Liver (tissue), 9 donors: Measurements from ENCODE around the gene CD96. TPM values are rescaled to one million over a fixed set of nuclear protein-coding genes. Genes with fewer than 3 reads are reported as not detected.

Source experiments
- DNase-seq: peaks from one replicate; pipeline ENCODE4 v3.0.0-alpha.2; 2017; ENCODE audit warnings: low spot score
- H3K27ac ChIP-seq, 2 donors: one replicate each; pipeline ENCODE4 v1.7.0; 2013; ENCODE audit warnings: inconsistent platforms in 2 of 2, low read length in 2 of 2, control low read depth in 1 of 2, low read depth in 1 of 2, mild to moderate bottlenecking in 1 of 2
- H3K27me3 ChIP-seq, 4 donors: one replicate each; pipeline versions ENCODE4 v1.6.1 to v1.7.0; 2013; ENCODE audit warnings: low read length in 3 of 4, inconsistent platforms in 1 of 4, mild to moderate bottlenecking in 1 of 4, moderate library complexity in 1 of 4; ENCODE audit not compliant: control insufficient read depth in 4 of 4, insufficient read depth in 4 of 4
- H3K36me3 ChIP-seq, 4 donors: one replicate each; pipeline versions ENCODE4 v1.6.1 to v1.7.0; 2013; ENCODE audit warnings: low read length in 3 of 4, mild to moderate bottlenecking in 3 of 4, low read depth in 1 of 4, moderate library complexity in 1 of 4; ENCODE audit not compliant: control insufficient read depth in 4 of 4, insufficient read depth in 3 of 4
- H3K4me1 ChIP-seq, 4 donors: one replicate each; pipeline versions ENCODE4 v1.6.1 to v1.7.0; 2013; ENCODE audit warnings: low read length in 3 of 4, mild to moderate bottlenecking in 3 of 4, moderate library complexity in 1 of 4; ENCODE audit not compliant: control insufficient read depth in 4 of 4, insufficient read depth in 4 of 4
- H3K4me3 ChIP-seq, 3 donors: one replicate each; pipeline versions ENCODE4 v1.6.1 to v1.7.0; 2013; ENCODE audit warnings: low read length in 3 of 3, control low read depth in 1 of 3, low read depth in 1 of 3, mild to moderate bottlenecking in 1 of 3
- H3K9ac ChIP-seq, 2 donors: one replicate each; pipeline ENCODE4 v1.7.0; 2013; ENCODE audit warnings: low read length in 2 of 2, mild to moderate bottlenecking in 2 of 2, moderate library complexity in 2 of 2, control low read depth in 1 of 2, low read depth in 1 of 2
- H3K9me3 ChIP-seq, 4 donors: one replicate each; pipeline versions ENCODE4 v1.6.1 to v1.7.0; 2013; ENCODE audit warnings: low read length in 3 of 4; ENCODE audit not compliant: control insufficient read depth in 4 of 4
- EGR1 ChIP-seq, 2 donors: IDR thresholded peaks; 2 replicates each; pipeline ENCODE4 v1.6.1; 2016 to 2018; ENCODE audit warnings: antibody characterized with exemption in 2 of 2, low read depth in 2 of 2
- FOXA2 ChIP-seq: IDR thresholded peaks from 2 replicates; pipeline ENCODE4 v1.6.1; 2016; ENCODE audit warnings: antibody characterized with exemption
- NR2F2 ChIP-seq: IDR thresholded peaks from 2 replicates; pipeline ENCODE4 v1.6.1; 2016; ENCODE audit warnings: antibody characterized with exemption
- RAD21 ChIP-seq, 2 donors: IDR thresholded peaks; 2 replicates each; pipeline ENCODE4 v1.6.1; 2016; ENCODE audit warnings: antibody characterized with exemption in 2 of 2, mild to moderate bottlenecking in 2 of 2
- RXRA ChIP-seq, 2 donors: IDR thresholded peaks; 2 replicates each; pipeline ENCODE4 v1.6.1; 2017 to 2018; ENCODE audit warnings: antibody characterized with exemption in 2 of 2, mild to moderate bottlenecking in 1 of 2
- TAF1 ChIP-seq: conservative IDR thresholded peaks from 2 replicates; pipeline ENCODE4 v1.6.1; 2016; ENCODE audit warnings: antibody characterized with exemption, mild to moderate bottlenecking
- WGBS: extraction: QIAGEN DNeasy Blood & Tissue Kit; methylation state at CpG from one replicate; pipeline ENCODE4 v1.1.7; 2013; 5-methylcytosine and 5-hydroxymethylcytosine counted together
- polyA plus RNA-seq, 2 donors: library from polyadenylated mRNA; stranded (reverse) in 1 of 2; unstranded in 1 of 2; fragments of 200-250 nt in 1 of 2; fragments of >200 nt in 1 of 2; fragmentation: Nextera tagmentation in 1 of 2; extraction: Ambion mirVana in 1 of 2; gene quantifications; one replicate each; pipeline versions ENCODE4 v1.2.1 to v1.2.3, GENCODE V29; 2013 to 2015
- total RNA-seq, 2 donors: library from RNA; depleted of rRNA; stranded (reverse); fragments of >200 nt; gene quantifications; one replicate each; pipeline ENCODE4 v1.2.3, GENCODE V29; 2014
- TF ChIP-seq, protein P1 (sequence below): IDR thresholded peaks from 2 replicates; pipeline ENCODE4 v1.6.1; 2016; ENCODE audit warnings: antibody characterized with exemption
- TF ChIP-seq, protein P2 (sequence below): fragments of 150-350 bp; IDR thresholded peaks from 2 replicates; pipeline ENCODE4 v1.5.1; 2017; ENCODE audit warnings: improper control_type of control experiment, low read depth, low read length; ENCODE audit not compliant: missing input control
- TF ChIP-seq, protein P3 (sequence below): IDR thresholded peaks from 2 replicates; pipeline ENCODE4 v1.6.1; 2016; ENCODE audit warnings: antibody characterized with exemption
- donor health status: healthy.
- donor health status: healthy.
- donor health status: healthy.
- donor health status: healthy.
- donor health status: healthy.

CD96 gene
- total and polyA plus RNA-seq, 4 donors: 0.46 to 2.7 (median 0.92) TPM

DNA sequence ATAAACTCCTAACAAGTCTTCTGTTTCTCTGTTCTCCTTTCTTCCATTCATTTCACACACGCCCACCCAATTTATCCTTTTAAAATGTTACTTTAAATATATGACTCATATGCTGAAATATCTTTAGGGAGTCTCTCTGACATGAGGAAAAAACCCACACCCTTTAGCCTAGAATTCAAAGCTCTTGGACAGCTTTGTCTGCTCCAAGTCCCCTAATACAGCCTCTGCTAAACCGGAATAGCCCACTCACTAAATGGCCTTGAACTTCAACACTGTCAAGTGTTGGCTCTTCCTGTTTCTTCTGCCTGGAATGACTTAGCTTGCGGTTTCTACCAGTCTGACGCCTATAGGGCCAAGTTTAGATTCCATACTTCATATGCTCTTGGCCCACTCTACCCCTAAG lies 3.3 kb upstream of the CD96 start:
- 45% methylated on average over 4 of the region's 4 CpGs for WGBS
- H3K27ac ChIP-seq: no peak overlapping the region
- no peak overlapping the region for H3K4me3 ChIP-seq
- no peak for DNase-seq
- TF ChIP-seq NR2F2 (no peak), EGR1 (IDR thresholded peaks at IDR 0.05; ENCODE audit: low read depth in 2 of 2) (no peak)
- TF ChIP-seq, protein P1, sequence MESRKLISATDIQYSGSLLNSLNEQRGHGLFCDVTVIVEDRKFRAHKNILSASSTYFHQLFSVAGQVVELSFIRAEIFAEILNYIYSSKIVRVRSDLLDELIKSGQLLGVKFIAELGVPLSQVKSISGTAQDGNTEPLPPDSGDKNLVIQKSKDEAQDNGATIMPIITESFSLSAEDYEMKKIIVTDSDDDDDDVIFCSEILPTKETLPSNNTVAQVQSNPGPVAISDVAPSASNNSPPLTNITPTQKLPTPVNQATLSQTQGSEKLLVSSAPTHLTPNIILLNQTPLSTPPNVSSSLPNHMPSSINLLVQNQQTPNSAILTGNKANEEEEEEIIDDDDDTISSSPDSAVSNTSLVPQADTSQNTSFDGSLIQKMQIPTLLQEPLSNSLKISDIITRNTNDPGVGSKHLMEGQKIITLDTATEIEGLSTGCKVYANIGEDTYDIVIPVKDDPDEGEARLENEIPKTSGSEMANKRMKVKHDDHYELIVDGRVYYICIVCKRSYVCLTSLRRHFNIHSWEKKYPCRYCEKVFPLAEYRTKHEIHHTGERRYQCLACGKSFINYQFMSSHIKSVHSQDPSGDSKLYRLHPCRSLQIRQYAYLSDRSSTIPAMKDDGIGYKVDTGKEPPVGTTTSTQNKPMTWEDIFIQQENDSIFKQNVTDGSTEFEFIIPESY: no peak
- H3K36me3 ChIP-seq: no peaks in the 10 kb centered on the region
- no peaks in the 10 kb centered on the region for H3K27me3 ChIP-seq
- no peak overlapping the region for H3K9ac ChIP-seq
- H3K4me1 ChIP-seq: peaks cover 0 to 9% (median 3%) of the 10 kb centered on the region in 4 donors
- no peaks in the 10 kb centered on the region for H3K9me3 ChIP-seq

DNA sequence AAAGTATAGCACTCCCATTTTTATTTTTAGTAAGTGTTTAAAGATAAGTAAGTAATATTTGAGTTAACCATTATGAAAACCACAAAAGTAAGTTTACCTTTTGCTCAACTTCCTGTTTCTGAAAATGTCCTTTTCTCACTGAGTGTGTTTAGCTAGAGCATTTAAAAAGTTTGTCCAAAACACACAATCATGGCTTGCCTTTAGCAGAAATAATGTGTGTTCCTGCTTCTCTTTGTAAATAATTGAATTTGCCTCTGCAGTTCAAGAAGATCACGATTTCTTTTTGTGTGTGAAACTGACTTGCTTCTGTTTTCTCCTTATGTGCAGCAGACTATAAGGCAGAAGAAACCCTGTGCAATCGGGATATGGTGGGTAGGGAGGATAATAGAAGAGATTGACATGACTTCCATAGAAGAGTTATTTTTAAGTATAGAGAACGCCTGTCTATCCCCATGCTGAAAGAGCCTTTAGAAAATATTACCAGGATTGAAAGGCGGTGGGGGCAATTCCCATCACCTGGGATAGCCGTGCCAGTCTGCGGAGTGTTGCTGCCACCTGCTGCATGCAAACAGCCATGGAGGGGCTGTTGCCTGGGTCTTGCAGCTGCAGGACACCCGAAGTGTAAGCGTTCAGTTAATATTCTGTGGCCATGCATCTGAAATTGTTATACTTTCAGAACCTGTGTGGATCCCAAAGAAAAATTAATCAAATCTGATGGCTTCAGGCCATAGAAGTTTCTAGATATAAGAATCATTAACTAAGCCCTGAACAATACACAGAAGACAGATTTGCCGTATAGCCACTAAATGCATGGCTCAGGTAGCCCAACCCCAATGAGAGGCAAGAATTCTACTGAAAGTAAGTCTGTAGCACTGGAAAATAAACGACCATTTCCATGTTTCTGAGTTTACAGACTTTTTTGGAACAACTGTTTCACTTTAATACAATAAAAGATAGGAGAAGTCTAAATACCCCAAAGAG lies 2.4 kb upstream of the CD96 start:
- no peak overlapping the region for H3K9ac ChIP-seq
- TF ChIP-seq EGR1 (IDR thresholded peaks at IDR 0.05; ENCODE audit: low read depth in 2 of 2) (no peak), FOXA2 (no peak), TAF1 (no peak), RXRA (IDR thresholded peaks at IDR 0.05) (peak in 1 of 2 donors; percentile 13), RAD21 (IDR thresholded peaks at IDR 0.05) (peak; percentile 94 to 95)
- TF ChIP-seq, protein P2, sequence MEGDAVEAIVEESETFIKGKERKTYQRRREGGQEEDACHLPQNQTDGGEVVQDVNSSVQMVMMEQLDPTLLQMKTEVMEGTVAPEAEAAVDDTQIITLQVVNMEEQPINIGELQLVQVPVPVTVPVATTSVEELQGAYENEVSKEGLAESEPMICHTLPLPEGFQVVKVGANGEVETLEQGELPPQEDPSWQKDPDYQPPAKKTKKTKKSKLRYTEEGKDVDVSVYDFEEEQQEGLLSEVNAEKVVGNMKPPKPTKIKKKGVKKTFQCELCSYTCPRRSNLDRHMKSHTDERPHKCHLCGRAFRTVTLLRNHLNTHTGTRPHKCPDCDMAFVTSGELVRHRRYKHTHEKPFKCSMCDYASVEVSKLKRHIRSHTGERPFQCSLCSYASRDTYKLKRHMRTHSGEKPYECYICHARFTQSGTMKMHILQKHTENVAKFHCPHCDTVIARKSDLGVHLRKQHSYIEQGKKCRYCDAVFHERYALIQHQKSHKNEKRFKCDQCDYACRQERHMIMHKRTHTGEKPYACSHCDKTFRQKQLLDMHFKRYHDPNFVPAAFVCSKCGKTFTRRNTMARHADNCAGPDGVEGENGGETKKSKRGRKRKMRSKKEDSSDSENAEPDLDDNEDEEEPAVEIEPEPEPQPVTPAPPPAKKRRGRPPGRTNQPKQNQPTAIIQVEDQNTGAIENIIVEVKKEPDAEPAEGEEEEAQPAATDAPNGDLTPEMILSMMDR: peak; percentile 82
- TF ChIP-seq, protein P3, sequence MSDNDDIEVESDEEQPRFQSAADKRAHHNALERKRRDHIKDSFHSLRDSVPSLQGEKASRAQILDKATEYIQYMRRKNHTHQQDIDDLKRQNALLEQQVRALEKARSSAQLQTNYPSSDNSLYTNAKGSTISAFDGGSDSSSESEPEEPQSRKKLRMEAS: no peak
- TF ChIP-seq, protein P1: no peak
- 17% methylated on average over 10 of the region's 10 CpGs for WGBS
- H3K27ac ChIP-seq: peak overlapping the region; percentile 15 to 43
- H3K4me1 ChIP-seq: peaks cover 0 to 9% (median 3%) of the 10 kb centered on the region in 4 donors
- H3K9me3 ChIP-seq: no peaks in the 10 kb centered on the region
- DNase-seq: peak; percentile 55
- no peaks in the 10 kb centered on the region for H3K36me3 ChIP-seq
- H3K27me3 ChIP-seq: no peaks in the 10 kb centered on the region
- peak overlapping the region in 1 of 3 donors; percentile 9 for H3K4me3 ChIP-seq
